HG03108 (cell line): ENCODE results near the gene TMEM185B.
"Not testable (repeated sequence)": the region's sequence is repeated elsewhere in the genome, so short reads cannot be mapped to it uniquely, and the experiment has no call there.

Experiments used
- ATAC-seq: cut with Tn5 transposase; IDR thresholded peaks from one replicate; pipeline ENCODE4 v1.9.1; 2021; ENCODE audit warnings: moderate library complexity; ENCODE audit not compliant: unreplicated experiment

The TMEM185B gene

GRCh38 chr2:120208381-120209353 lies 14.5 kb downstream of the TMEM185B start:
- no peak for ATAC-seq

DNA sequence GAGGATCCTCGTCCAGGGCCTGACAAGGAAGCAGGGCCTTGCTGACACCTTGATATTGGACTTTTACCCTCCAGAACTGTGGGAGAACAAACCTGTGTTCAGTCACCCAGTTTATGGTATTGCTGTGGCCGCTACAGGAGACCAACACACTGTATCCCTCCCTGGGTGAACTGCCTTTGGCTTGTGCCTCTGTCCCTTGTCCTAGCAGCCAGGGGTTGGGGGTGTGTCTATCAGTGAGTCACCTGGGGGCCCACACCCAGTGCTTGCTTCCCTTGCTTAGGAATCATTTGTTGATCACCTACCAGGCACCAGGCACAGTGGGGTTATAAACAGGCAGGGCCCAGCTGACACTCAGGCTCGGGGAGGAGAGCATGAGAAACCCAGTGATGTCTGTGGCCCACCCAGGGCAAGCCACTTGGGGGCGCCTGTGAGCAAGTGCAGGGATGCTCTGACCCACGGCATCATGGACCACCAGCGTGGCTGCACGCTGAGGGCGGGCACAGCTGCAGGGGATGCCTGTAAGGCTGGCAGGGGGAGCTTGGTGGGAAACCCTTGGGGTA lies 17.1 kb downstream of the TMEM185B start:
- no peak for ATAC-seq

- no peak for ATAC-seq
Observed at GRCh38 chr2:120204945-120205670, 18.1 kb downstream of the TMEM185B start.

GRCh38 chr2:120204417-120204816 lies 18.8 kb downstream of the TMEM185B start:
- no peak for ATAC-seq

DNA sequence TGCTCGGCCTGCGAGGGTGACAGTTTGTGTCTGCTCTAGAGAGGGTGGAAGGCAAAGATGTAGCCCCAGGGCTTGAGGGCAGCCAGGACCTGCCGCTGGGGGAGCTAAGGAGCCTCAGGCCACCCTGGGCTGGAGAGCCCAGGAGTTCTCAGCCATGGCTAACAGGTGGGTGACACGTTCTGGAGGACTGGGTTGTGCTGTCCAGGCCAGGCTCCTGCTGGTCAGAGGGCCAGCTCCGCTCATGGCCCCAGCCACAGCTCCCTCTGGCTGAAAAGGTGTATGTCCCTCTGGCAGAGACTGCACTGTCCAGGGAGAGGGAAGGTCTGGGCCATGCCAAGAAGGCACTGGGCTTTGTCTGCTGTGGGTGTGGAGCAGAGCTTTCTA lies 19.2 kb downstream of the TMEM185B start:
- ATAC-seq = no peak

DNA sequence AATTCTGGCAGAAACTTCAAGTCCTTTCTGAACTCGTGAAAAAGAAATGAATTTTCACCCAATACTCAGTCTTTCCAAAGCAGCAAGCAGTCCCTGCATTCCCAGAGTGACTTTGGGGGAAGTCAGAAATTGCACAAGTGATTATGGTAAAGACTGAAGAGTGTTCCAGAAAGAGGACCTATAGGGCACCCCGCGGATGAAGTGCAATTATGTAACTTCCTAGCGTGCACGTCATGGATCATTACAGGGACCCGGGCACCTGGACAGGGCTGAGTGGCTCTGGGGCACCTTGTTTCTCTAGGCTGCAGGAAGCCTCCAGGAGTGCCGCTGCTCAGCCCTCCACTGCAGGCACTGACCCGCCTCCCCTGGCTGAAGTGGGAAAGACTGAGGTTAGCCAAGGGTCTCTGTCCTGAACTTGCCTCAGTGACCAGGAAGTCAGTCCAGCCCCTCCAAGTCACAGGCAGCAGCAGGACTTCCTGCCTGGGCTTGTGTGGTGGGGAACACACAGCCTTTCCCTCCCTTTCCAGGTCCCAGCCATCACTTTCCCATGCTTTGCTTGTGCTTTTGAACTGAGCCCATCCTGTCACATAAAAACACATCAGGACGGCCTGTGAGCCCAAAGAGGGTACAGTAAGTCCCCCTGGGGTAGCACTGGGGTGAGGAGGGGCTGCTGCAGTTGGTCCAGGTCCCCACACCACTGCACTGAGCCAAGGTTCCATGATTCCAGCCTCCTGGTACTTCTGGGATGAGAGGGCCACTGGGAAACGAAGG lies 19.8 kb downstream of the TMEM185B start:
- ATAC-seq = no peak

DNA sequence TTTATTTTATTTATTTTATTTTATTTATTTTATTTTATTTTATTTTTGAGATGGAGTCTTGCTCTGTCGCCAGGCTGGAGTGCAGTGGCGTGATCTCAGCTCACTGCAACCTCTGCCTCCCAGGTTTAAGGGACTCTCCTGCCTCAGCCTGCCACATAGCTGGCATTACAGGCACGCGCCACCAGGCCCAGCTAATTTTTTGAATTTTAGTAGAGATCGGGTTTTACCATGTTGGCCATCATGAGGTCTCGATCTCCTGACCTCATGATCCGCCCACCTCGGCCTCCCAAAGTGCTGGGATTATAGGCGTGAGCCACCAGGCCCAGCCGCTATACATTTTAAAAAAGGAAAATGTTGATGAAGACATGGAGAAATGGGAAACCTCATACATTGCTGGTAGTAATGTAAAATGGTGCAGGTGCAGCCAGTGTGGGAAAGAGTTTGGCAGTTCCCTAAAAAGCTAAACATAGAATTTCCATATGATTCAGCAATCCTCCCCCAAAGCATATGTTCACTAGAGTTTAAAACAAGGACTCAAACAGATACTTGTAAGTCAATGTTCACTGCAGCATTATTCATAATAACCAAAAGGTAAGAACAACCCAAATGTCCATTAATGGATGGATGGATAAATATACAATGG lies 23.3 kb downstream of the TMEM185B start:
- ATAC-seq = not testable (repeated sequence)

DNA sequence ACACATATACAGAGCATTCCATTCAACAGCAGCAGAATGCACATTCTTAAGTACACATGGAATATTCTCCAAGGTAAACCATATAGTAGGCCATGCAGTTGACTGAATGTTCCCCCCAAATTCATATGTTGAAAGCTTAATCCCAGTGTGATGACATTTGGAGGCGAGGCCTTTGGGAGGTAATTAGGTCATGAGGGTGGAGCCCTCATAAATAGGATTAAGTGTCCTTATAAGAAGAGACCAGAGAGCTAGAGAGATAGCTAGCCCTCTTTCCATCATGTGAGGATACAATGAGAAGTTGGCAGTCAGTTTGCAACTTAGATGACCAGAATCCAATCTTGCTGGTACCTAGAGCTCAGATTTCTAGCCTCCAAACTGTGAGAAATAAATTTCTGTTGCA lies 27.6 kb downstream of the TMEM185B start:
- no peak for ATAC-seq

- no peak for ATAC-seq
Observed at GRCh38 chr2:120192280-120192679, 30.9 kb downstream of the TMEM185B start.

GRCh38 chr2:120189189-120189588 lies 34.0 kb downstream of the TMEM185B start:
- ATAC-seq = no peak

DNA sequence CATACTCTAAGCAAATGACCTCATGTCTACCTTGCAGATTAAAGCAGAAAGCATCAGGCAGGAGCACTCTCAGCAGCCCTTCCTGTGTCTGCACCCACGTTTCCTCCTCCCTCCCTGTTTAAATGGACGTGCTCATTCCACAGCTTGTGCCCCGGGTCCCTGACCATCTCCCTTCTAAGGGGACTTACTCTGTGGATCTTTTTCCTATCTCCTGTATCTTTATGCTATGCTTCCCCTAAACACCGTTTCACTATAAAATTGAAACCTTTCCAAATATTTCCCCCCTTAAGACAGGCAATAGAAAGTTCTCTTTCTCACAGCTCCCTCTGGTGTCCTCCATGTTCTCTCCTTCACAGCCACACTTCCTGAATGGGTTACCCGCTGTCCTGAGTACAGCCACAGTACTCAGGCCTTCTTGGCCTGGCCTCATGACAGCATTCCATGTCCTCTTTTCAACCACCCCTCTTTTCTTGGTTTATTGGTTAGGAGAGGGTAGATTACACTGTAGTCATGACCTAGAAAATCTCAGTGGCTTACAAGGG lies 41.1 kb downstream of the TMEM185B start:
- ATAC-seq = no peak

DNA sequence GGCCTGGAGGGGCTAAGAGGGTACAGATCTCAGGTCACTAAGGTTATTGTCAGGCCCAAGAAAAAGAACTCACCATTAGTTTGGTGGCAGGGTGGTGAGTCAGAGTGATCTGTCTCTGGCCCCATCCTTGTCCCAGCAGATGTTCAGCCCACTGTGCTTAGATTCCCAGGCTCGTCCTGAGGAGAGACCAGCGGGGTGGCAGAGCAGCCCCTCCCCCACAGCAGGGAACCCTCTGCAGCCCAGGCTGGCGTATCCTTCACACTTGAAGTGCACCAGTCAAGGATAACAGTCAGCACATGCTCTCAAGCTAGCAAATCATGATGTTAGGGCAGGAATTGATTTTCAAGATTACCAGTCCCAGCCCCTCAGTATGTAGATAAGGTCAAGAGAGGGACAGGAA lies 43.1 kb downstream of the TMEM185B start:
- no peak for ATAC-seq

GRCh38 chr2:120179396-120179795 lies 43.8 kb downstream of the TMEM185B start:
- no peak for ATAC-seq

GRCh38 chr2:120177973-120178372 lies 45.2 kb downstream of the TMEM185B start:
- no peak for ATAC-seq

DNA sequence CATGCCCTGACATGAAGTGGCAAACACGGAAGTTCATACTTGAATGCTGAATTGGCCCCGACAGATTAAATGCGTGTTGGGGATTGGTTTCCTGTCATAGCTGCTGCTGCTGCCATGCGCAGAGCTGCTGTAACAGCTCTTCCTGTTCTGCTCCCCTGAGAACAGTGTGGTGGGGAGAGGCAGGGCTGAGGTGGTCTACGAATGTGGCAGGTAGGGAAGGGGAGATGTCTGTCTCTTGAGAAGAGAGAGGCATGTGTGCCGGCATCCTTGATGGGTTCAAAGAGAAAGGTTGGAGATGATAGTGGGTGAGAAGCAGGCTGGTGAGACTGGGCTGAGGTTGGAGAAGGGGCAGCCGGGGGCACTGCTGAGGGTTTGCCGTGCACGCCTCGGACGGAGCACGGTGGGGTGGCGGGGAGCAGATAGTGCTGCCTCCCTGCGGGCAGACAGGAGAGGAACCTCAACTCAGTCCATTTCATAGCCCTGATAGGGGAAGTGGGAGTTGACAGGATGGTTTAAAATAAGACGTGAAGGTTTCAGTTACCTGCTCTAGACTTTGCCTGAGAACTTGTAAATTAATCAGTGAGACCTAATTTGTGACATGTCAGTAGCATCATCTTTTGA lies 46.1 kb downstream of the TMEM185B start:
- ATAC-seq = peak; percentile 96

GRCh38 chr2:120176526-120176925 lies 46.7 kb downstream of the TMEM185B start:
- ATAC-seq = no peak

- no peak for ATAC-seq
Observed at GRCh38 chr2:120174963-120175581, 48.1 kb downstream of the TMEM185B start.
